Stimulated activated CD4-positive, alpha-beta T cell treated with anti-CD3 and anti-CD28 coated beads, Interleukin-4, amount 100 ng/mL, for 4 hours (primary cell): Measurements from ENCODE around the gene RPRD1B.
A peak's percentile ranks its signal among the peaks of the same experiment; 100 is the strongest.

Experiments used
- DNase-seq, 2 experiments: peaks; one replicate each; pipeline ENCODE4 v3.0.0-alpha.2; 2020

The RPRD1B gene

GRCh38 chr20:38033330-38034107 lies at the start of gene RPRD1B, which contains the start of gene TTI1:
Gene RPRD1B, plus strand, starts transcription at chr20:38033746. Its CDS starts 202 bp downstream, at chr20:38033948.
Gene TTI1, minus strand, starts transcription at chr20:38033456. Its CDS starts 19,640 bp downstream, at chr20:38013816.
- DNase-seq: peak; percentile 82 to 90

GRCh38 chr20:37984018-37984785 lies 49.3 kb upstream of the RPRD1B start:
- no peak for DNase-seq

- DNase-seq: no peak
These were observed 47.3 kb upstream of the RPRD1B start for GRCh38 chr20:37986044-37986858.

GRCh38 chr20:37986873-37987601 lies 46.5 kb upstream of the RPRD1B start:
- no peak for DNase-seq

- DNase-seq: no peak
These were observed 45.8 kb upstream of the RPRD1B start for GRCh38 chr20:37987602-37988290.

- no peak for DNase-seq
These were observed 45.1 kb upstream of the RPRD1B start for GRCh38 chr20:37988306-37988954.

GRCh38 chr20:37989601-37990295 lies 43.8 kb upstream of the RPRD1B start:
- no peak for DNase-seq

GRCh38 chr20:37990571-37991151 lies 42.9 kb upstream of the RPRD1B start:
- DNase-seq: peak in 1 of 2 experiments; percentile 8

- no peak for DNase-seq
These were observed 42.2 kb upstream of the RPRD1B start for GRCh38 chr20:37991157-37991866.

GRCh38 chr20:37991908-37992307 lies 41.6 kb upstream of the RPRD1B start:
- DNase-seq: no peak

- DNase-seq: no peak
These were observed 40.6 kb upstream of the RPRD1B start for GRCh38 chr20:37992802-37993409.

GRCh38 chr20:37994512-37994911 lies 39.0 kb upstream of the RPRD1B start:
- no peak for DNase-seq

- no peak for DNase-seq
These were observed 37.5 kb upstream of the RPRD1B start for GRCh38 chr20:37995856-37996605.

GRCh38 chr20:37997516-37997915 lies 36.0 kb upstream of the RPRD1B start:
- DNase-seq: no peak

- DNase-seq: no peak
These were observed 33.9 kb upstream of the RPRD1B start for GRCh38 chr20:37999526-38000263.

- no peak for DNase-seq
These were observed 33.3 kb upstream of the RPRD1B start for GRCh38 chr20:38000293-38000692.

GRCh38 chr20:38001173-38001875 lies 32.2 kb upstream of the RPRD1B start:
- no peak for DNase-seq
